SIG-M5 treated with dmso at 0.1 percent for 504 hours (cell line): Measurements from ENCODE around the gene HMGCS1.
"Not testable (repeated sequence)": the region's sequence is repeated elsewhere in the genome, so short reads cannot be mapped to it uniquely, and the experiment has no call there.

Source experiments
- DNase-seq: peaks from one replicate; lab custom pipeline; 2025; ENCODE audit not compliant: unreplicated experiment; lab: John Stamatoyannopoulos, UW

Gene HMGCS1

DNA sequence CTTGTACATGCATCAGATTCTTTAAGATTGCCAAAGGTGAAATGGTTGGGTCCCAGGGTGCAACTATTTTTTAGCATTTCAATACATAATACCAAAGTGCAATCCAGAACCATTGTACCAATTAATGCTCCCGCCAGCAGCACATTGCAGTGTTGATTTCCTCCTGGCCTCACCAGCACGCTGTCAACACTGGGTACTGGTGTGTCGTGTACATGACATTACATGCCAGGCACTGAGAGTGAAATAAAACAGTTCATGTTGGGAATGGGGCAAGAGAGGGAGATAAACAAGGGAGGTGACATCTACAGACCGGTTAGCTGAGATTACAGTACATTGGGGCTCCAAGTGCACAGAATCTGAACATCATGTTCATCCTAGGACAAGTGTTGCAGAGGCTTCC is 37.8 kb downstream of the HMGCS1 start:
- DNase-seq, result no peak

GRCh38 chr5:43274435-43275114 is 38.6 kb downstream of the HMGCS1 start:
- DNase-seq, result no peak

DNA sequence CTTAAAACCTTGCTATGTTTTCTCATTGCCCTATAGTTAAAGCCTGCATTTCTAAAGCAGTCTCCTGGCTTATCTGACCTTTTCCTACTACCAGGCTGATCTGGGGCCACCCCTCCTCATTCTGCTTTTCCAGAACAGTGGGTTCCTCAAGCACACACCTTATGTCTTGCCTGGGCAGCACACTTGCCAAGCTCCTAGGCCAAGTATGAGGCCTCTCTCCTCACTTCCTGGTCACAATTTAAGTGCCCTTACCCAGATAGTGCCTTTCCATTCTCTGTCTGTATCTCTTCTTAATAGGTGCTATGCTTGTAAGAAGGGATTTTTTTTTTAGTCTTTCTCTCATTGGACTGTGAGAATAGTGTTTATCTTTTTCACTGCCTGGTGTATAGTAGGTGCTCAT is 39.7 kb downstream of the HMGCS1 start:
- no peak for DNase-seq

- peak; percentile 37 for DNase-seq
Observed at GRCh38 chr5:43270645-43271044, 42.6 kb downstream of the HMGCS1 start.

GRCh38 chr5:43268188-43268820 is 44.9 kb downstream of the HMGCS1 start:
- no peak for DNase-seq

GRCh38 chr5:43262269-43262668 is 50.9 kb downstream of the HMGCS1 start:
- DNase-seq, result not testable (repeated sequence)

DNA sequence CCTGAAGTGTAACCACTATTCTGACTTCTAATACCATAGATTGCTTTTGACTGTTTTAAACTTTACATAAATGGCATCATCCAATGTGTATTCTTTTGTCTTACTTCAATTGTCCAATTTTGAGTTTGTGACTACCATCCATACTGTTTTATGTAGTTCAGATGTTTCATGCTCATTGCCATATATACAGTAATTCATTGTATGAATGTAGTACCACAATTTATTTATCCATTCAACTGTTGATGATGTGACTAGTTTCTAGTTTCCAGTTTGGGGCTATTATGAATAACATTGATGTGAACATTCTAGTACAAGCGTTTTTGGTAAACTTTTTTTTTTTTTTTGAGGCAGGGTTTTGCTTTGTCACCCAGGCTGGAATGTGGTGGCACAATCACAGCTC is 55.1 kb downstream of the HMGCS1 start:
- no peak for DNase-seq

- peak; percentile 21 for DNase-seq
Observed at GRCh38 chr5:43256261-43256966, 56.8 kb downstream of the HMGCS1 start.

GRCh38 chr5:43255704-43256103 is 57.5 kb downstream of the HMGCS1 start:
- no peak for DNase-seq

- DNase-seq, result no peak
Observed at GRCh38 chr5:43251754-43252153, 61.5 kb downstream of the HMGCS1 start.

GRCh38 chr5:43245724-43246385 is 67.4 kb downstream of the HMGCS1 start:
- DNase-seq, result no peak

GRCh38 chr5:43244823-43245565 is 68.2 kb downstream of the HMGCS1 start:
- no peak for DNase-seq

- no peak for DNase-seq
Observed at GRCh38 chr5:43243270-43243669, 69.9 kb downstream of the HMGCS1 start.

DNA sequence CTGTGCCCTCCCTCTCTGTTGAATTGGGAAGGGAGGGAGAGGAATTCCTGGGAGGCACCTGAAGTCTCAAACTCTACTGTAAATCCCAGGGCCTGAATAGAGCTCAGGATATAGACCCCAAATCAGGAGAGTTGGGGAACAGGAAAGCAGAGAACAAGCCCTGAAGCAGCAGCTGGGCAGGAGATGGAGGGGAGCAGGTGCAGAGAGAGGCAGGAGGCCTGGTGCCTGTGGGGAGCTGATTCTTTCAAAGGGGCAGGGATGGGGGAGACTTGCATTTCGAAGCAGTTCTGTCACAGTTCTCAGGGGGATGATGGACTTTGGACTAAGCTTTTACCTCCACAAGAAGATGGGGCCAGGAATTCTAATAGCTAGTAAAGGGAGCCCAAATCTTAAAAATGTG is 71.0 kb downstream of the HMGCS1 start:
- no peak for DNase-seq
